Cardiac fibroblast (primary cell): ENCODE measurements around the gene CD200.

ENCODE experiments used
- DNase-seq, 2 donors: peaks; one replicate each; pipeline versions ENCODE4 v3.0.0 to v3.0.0-alpha.2; 2010; ENCODE audit warnings: low read depth in 2 of 2
- H3K4me3 ChIP-seq, 2 donors: replicated peaks in 1 of 2; 1 replicate in 1 of 2; 2 replicates in 1 of 2; pipeline ENCODE4 v1.5.1; 2011; ENCODE audit warnings: low read depth in 2 of 2, low read length in 2 of 2, mild to moderate bottlenecking in 2 of 2, moderate library complexity in 1 of 2
- TF ChIP-seq, protein P1 (sequence below): IDR thresholded peaks from one replicate; pipeline ENCODE4 v1.5.1; 2011; ENCODE audit warnings: low read depth, mild to moderate bottlenecking, low read length, inconsistent platforms

Gene CD200

DNA sequence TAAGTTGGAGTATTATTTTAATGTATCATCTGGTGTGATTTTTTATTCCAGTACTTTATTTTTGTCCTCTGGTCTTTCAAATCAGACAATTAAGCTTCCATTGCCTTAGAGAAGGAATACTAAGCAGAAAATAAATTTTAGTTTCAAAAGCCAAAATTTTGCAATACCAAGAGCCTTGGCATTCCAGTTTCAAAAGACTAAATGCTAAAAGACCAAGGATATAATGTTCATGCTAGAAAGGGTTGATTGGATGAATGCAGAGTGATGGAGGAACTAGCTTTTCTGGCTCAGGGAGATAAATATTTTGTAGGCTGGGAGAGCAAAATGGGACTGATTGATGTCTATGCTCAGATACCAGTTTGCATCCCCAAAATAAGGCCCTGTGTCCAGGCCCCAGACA is 6.2 kb downstream of the CD200 start:
- H3K4me3 ChIP-seq, result no peak overlapping the region
- TF ChIP-seq, protein P1, sequence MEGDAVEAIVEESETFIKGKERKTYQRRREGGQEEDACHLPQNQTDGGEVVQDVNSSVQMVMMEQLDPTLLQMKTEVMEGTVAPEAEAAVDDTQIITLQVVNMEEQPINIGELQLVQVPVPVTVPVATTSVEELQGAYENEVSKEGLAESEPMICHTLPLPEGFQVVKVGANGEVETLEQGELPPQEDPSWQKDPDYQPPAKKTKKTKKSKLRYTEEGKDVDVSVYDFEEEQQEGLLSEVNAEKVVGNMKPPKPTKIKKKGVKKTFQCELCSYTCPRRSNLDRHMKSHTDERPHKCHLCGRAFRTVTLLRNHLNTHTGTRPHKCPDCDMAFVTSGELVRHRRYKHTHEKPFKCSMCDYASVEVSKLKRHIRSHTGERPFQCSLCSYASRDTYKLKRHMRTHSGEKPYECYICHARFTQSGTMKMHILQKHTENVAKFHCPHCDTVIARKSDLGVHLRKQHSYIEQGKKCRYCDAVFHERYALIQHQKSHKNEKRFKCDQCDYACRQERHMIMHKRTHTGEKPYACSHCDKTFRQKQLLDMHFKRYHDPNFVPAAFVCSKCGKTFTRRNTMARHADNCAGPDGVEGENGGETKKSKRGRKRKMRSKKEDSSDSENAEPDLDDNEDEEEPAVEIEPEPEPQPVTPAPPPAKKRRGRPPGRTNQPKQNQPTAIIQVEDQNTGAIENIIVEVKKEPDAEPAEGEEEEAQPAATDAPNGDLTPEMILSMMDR, result no peak
- no peak for DNase-seq

DNA sequence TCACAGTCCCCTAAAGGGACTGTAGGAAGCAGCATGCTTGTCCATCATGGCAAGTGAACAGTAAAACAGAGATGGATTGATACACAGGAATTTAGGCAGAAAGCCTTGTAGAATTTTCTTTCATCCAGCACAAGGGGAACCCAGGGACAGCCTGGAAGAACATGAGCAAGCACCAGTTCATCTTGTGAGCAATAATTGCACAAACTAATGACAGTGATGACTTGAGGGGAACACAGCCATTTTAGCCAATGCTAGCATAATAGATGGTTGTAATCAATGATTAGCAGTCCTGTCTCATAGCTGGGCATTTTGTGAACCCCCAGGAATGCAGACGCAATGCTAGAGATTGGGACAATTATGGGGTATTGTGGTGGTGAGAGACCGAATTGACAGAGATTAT is 6.7 kb downstream of the CD200 start:
- DNase-seq, result no peak
- no peak overlapping the region for H3K4me3 ChIP-seq
- TF ChIP-seq, protein P1, result no peak

DNA sequence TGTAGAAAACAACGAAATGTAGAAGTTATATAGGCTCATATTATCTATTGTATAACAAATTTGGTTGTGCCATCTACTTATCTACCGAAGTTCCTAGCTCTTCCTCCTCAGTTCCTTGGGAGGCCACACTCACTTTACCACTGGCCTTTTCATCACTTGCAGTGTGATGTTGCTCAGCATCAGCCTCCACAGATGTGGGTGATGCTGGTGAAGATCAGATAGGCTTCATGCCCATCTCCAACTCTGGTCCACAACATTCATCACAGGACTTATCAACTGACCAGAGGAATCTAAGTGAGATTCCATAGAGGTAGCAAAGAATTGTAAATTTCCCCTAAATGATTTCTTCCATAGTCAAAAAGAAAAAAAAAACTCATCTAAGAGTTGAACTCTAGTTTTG is 8.4 kb downstream of the CD200 start:
- TF ChIP-seq, protein P1, result no peak
- H3K4me3 ChIP-seq, result no peak overlapping the region
- DNase-seq, result no peak

DNA sequence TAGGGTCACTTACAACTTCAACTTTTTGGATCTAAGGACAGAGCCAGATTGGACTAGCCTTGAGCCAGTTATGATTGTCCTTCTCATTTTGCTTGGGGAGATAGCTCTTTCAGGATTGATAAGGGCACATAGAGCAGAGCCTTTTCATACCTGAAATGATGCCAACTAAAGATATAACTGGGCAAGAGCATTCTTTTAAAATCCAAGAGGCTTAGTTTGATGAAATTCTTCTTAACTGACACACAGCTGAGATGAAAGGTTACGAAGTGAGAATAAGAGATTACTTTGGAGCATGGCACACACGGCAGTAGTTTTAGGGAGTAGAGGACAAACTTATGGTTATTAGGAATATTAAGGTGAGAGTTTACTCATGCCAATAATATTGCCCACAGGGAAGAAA is 12.7 kb downstream of the CD200 start:
- no peak for DNase-seq
- TF ChIP-seq, protein P1, result no peak
- no peak overlapping the region for H3K4me3 ChIP-seq

DNA sequence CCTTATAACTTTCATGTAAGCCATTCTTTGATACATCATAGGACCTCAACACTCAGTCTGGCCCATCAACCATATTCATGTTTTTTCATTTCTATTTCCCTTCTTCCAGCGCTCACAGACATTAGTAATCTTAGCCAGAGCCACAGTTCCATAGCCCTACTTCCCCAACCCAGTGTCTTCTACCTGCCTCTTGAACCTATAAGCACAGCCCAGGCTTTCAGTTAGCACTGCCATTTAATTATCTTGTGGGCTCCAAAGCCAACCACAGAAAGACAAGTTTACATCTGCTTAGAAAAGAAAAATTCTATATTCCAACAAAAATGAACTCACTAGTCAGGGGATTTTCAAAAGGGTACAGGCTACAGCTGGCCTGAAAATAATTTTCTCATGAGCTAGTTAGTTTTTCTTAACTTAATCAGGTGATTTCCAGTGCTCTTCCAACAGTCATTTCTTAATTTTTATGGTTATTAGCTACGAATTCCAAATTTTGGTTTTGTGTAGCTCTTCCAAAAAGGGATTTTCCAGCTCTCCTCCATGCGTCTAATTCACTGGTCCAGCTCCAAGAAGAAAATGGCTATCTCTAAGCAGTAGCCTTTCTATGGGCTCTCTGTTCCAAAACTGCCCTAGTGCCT is 13.7 kb downstream of the CD200 start:
- TF ChIP-seq, protein P1, result no peak
- DNase-seq, result no peak
- H3K4me3 ChIP-seq, result no peak overlapping the region

DNA sequence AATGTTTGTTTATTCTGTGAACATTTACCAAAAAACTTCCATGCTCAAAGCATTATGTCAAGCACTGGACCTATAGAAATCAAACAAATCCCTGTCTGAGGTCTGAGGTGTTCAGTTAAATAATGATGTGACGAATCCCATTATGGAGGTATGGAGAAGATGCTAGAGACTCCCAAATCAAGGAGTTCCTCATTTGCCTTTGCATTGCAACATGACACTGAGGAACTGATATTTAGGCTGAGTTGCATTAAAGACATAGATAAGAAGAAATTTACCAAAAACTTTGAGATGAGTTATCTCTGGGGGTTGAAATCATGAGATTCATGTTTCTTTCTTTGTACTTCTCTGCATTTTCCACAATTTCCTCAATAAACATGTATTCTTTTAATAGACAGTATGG is 16.0 kb downstream of the CD200 start:
- TF ChIP-seq, protein P1, result no peak
- DNase-seq, result no peak
- no peak overlapping the region for H3K4me3 ChIP-seq

DNA sequence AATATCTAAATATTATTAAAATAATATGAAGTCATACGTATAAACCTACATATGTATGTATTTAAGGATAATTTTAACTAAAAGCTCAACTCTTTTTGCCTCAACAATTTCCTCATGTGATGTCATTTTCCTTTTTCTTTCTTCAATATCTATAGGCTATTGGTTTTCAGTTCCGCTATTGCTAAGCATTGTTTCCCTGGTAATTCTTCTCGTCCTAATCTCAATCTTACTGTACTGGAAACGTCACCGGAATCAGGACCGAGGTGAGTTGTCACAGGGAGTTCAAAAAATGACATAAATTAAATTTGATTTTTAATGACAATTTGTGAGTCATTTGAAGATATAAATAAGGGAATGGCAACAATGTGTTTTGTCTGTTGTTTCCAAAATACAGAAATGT is 16.6 kb downstream of the CD200 start:
- TF ChIP-seq, protein P1, result no peak
- no peak for DNase-seq
- no peak overlapping the region for H3K4me3 ChIP-seq
